NOMO-1 treated with dmso at 0.1 percent for 144 hours (cell line): Measurements from ENCODE around the gene TMEM132E.

ENCODE experiments used
- DNase-seq: peaks from one replicate; lab custom pipeline; 2025; ENCODE audit not compliant: unreplicated experiment; lab: John Stamatoyannopoulos, UW

TMEM132E gene

GRCh38 chr17:34596920-34597319, 17.5 kb downstream of the TMEM132E start:
- no peak for DNase-seq

- no peak for DNase-seq
Observed at GRCh38 chr17:34598161-34598776, 18.9 kb downstream of the TMEM132E start.

GRCh38 chr17:34601416-34601815, 22.0 kb downstream of the TMEM132E start:
- no peak for DNase-seq

- no peak for DNase-seq
Observed at GRCh38 chr17:34603974-34604373, 24.6 kb downstream of the TMEM132E start.

- DNase-seq = no peak
Observed at GRCh38 chr17:34606763-34607162, 27.4 kb downstream of the TMEM132E start.

GRCh38 chr17:34607917-34608316, 28.5 kb downstream of the TMEM132E start:
- no peak for DNase-seq

- no peak for DNase-seq
Observed at GRCh38 chr17:34609210-34609609, 29.8 kb downstream of the TMEM132E start.

GRCh38 chr17:34610039-34610438, 30.7 kb downstream of the TMEM132E start:
- DNase-seq = no peak

GRCh38 chr17:34610506-34610905, 31.1 kb downstream of the TMEM132E start:
- no peak for DNase-seq

- no peak for DNase-seq
Observed at GRCh38 chr17:34613064-34614019, 34.0 kb downstream of the TMEM132E start.

- DNase-seq = no peak
Observed at GRCh38 chr17:34614698-34615097, 35.3 kb downstream of the TMEM132E start.

GRCh38 chr17:34615326-34615725, 35.9 kb downstream of the TMEM132E start:
- no peak for DNase-seq

- no peak for DNase-seq
Observed at GRCh38 chr17:34616148-34616547, 36.8 kb downstream of the TMEM132E start.

- no peak for DNase-seq
Observed at GRCh38 chr17:34617398-34617797, 38.0 kb downstream of the TMEM132E start.

- DNase-seq = no peak
Observed at GRCh38 chr17:34619687-34620217, 40.4 kb downstream of the TMEM132E start.

- no peak for DNase-seq
Observed at GRCh38 chr17:34620458-34620857, 41.1 kb downstream of the TMEM132E start.

- DNase-seq = no peak
Observed at GRCh38 chr17:34622862-34623623, 43.7 kb downstream of the TMEM132E start.

- no peak for DNase-seq
Observed at GRCh38 chr17:34623856-34624766, 44.7 kb downstream of the TMEM132E start.

- no peak for DNase-seq
Observed at GRCh38 chr17:34624767-34625383, 45.5 kb downstream of the TMEM132E start.
